HG02970 (cell line): ENCODE results near the gene HHIPL1.

Experiments
- ATAC-seq: cut with Tn5 transposase; IDR thresholded peaks from one replicate; pipeline ENCODE4 v1.9.1; 2021; ENCODE audit warnings: mild to moderate bottlenecking, moderate library complexity, moderate number of reproducible peaks; ENCODE audit not compliant: unreplicated experiment, low FRiP score

The HHIPL1 gene

GRCh38 chr14:99704037-99704436, 59.1 kb downstream of the HHIPL1 start:
- ATAC-seq, result no peak

- no peak for ATAC-seq
Observed at GRCh38 chr14:99706107-99706900, 61.4 kb downstream of the HHIPL1 start.

- no peak for ATAC-seq
Observed at GRCh38 chr14:99707420-99707819, 62.5 kb downstream of the HHIPL1 start.

GRCh38 chr14:99707921-99708320, 63.0 kb downstream of the HHIPL1 start:
- no peak for ATAC-seq

GRCh38 chr14:99708449-99708848, 63.5 kb downstream of the HHIPL1 start:
- no peak for ATAC-seq

GRCh38 chr14:99713972-99714371, 69.0 kb downstream of the HHIPL1 start:
- ATAC-seq, result no peak

GRCh38 chr14:99715266-99716000, 70.5 kb downstream of the HHIPL1 start:
- no peak for ATAC-seq

- no peak for ATAC-seq
Observed at GRCh38 chr14:99716091-99716849, 71.3 kb downstream of the HHIPL1 start.

GRCh38 chr14:99716850-99717681, 72.1 kb downstream of the HHIPL1 start:
- no peak for ATAC-seq

GRCh38 chr14:99717682-99718013, 72.7 kb downstream of the HHIPL1 start:
- no peak for ATAC-seq

- ATAC-seq, result no peak
Observed at GRCh38 chr14:99718031-99718810, 73.3 kb downstream of the HHIPL1 start.

GRCh38 chr14:99718811-99719192, 73.9 kb downstream of the HHIPL1 start:
- ATAC-seq, result no peak

GRCh38 chr14:99720941-99721791, 76.2 kb downstream of the HHIPL1 start:
- no peak for ATAC-seq

GRCh38 chr14:99721792-99722516, 77.0 kb downstream of the HHIPL1 start:
- ATAC-seq, result no peak

- no peak for ATAC-seq
Observed at GRCh38 chr14:99722741-99723140, 77.8 kb downstream of the HHIPL1 start.

- ATAC-seq, result no peak
Observed at GRCh38 chr14:99724196-99724891, 79.4 kb downstream of the HHIPL1 start.

- ATAC-seq, result no peak
Observed at GRCh38 chr14:99724939-99725773, 80.2 kb downstream of the HHIPL1 start.
